NOMO-1 (cell line): ENCODE results near the gene ACIN1.

ENCODE experiments used
- DNase-seq, 2 experiments: peaks; one replicate each; lab custom pipeline; 2025; ENCODE audit not compliant: unreplicated experiment in 2 of 2; lab: John Stamatoyannopoulos, UW

ACIN1 gene, protein sequence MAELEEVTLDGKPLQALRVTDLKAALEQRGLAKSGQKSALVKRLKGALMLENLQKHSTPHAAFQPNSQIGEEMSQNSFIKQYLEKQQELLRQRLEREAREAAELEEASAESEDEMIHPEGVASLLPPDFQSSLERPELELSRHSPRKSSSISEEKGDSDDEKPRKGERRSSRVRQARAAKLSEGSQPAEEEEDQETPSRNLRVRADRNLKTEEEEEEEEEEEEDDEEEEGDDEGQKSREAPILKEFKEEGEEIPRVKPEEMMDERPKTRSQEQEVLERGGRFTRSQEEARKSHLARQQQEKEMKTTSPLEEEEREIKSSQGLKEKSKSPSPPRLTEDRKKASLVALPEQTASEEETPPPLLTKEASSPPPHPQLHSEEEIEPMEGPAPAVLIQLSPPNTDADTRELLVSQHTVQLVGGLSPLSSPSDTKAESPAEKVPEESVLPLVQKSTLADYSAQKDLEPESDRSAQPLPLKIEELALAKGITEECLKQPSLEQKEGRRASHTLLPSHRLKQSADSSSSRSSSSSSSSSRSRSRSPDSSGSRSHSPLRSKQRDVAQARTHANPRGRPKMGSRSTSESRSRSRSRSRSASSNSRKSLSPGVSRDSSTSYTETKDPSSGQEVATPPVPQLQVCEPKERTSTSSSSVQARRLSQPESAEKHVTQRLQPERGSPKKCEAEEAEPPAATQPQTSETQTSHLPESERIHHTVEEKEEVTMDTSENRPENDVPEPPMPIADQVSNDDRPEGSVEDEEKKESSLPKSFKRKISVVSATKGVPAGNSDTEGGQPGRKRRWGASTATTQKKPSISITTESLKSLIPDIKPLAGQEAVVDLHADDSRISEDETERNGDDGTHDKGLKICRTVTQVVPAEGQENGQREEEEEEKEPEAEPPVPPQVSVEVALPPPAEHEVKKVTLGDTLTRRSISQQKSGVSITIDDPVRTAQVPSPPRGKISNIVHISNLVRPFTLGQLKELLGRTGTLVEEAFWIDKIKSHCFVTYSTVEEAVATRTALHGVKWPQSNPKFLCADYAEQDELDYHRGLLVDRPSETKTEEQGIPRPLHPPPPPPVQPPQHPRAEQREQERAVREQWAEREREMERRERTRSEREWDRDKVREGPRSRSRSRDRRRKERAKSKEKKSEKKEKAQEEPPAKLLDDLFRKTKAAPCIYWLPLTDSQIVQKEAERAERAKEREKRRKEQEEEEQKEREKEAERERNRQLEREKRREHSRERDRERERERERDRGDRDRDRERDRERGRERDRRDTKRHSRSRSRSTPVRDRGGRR

DNA sequence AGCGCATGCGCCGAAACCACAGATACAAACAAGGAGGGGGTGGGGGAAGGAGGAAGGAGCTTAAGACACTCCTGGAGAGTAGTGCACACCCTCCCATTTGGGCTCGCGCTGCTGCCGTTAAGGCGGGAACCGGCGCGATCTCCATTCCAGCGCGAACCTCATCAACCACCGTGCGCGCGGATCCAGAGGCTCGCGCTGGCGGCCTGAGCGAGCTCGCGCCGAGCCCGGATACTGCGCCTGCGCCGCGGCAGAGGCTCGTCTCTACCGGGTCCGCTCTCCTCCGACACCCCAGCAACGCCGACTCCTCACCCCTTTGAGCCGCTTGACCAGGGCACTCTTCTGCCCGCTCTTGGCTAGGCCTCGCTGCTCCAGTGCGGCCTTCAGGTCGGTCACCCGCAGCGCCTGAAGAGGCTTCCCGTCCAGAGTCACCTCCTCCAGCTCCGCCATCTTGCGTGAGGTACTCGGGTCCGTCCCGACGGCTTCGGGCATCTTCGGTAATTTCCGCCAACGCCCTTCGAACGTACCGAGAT lies at the start of gene ACIN1:
ACIN1 (minus strand) TSS at position 471 of the 530 bp plus-strand sequence; CDS start at position 447, 24 bp downstream.
- no peak for DNase-seq

DNA sequence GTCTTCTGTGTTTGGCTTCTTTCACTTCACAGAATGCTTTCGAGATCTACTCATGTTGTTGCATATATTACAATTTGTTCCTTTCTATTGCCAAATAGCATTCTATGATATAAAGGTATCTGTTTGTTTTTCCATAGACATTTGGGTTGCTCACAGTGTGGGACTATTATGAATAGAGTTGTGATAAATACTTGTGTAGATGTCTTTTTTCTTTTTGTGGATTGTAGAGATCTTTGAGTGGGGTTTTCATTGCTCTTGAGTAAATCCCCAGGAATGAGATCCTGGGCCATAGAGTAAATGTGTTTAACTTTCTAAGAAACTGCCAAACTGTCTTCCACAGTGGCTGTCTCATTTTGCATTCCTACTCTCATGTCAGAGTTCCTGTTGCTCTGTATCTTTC lies 49.0 kb upstream of the ACIN1 start:
- no peak for DNase-seq

DNA sequence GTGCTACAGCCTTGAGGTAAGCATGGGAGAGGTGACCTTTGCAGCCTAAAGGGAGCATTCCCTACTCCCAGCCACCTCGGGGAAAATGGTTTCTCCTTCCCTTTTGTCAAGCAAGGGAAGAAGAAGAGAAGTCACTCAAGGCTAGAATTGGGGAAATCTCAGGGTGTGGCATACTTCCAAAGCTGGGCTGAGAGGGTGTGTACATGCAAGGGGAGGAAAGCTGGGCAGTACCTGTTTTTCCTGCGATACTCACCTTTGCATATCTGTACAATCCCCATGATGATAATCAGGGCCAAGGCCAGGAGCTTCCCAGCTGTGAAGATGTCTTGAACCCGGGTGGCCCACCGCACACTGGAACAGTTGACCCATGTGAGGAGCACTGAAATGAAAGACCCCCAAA lies 47.9 kb upstream of the ACIN1 start:
- no peak for DNase-seq

DNA sequence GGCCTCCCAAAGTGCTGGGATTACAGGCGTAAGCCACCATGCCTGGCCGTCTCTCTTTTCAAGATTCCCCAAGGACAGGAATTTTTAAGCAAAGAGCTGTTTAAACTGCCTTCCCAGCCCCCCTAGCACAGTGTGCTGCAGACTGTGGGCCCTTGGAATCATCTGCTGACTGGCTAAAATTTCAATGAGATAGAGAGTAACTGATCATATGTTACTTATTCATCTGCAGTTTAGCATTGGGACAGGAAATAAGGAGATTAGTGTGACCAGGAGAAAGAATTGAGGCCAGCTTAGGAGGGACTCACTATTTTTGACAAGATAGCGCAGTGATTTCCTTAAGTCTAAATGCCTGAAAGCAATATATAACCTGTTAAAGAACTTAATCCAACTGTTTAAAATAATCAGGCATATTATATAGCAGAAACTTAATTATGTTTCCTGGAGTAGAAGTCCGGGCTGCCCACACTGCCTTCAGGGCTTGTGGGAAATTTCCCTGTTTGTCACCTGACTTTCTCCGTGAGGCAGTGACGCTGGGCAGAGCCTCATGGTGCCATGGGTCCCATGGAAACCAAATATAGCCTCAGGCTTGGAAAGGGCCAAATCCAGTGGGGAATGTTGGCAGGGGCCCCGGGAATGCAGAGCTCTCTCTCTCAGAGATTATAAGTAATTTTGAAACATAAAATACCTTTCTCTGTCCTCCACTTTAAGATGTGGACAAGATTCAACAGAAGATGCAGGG lies 46.9 kb upstream of the ACIN1 start:
- DNase-seq, result no peak

DNA sequence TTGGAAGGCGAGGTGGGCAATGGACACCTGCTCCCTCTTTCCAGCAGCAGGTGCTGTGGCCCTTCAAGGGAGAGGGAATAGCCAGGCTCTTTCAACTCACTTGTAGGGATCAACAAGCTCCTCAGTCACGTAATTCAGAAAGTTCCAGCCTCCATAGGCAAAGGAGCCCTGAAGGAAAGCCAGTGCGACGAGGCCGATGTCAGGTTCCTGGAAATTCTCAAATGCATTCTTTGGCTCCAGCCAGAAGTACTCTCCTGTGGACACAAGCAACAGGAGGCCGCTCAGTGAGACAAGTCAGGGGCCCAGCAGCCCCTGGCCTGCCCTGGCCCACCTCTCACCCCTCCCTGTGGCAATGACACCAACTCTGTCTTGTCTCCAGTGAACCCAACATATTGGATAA lies 45.4 kb upstream of the ACIN1 start:
- no peak for DNase-seq

DNA sequence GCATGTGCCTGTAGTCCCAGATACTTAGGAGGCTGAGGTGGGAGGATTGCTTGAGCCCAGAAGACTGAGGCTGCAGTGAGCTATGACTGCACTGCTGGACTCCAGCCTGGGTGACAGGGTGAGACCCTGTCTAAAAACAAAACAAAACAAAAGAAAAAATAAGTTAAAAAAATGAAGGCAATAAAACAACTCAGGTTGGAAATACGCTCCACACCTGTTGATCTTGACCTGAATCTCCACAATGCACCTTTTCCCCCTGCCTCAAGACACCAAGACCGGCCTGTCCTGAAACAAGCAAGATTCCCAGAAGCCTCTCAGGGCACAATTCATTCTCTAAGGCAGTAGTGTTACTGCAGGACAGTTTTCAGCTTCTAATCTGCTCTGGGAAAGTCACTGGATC lies 44.9 kb upstream of the ACIN1 start:
- no peak for DNase-seq

DNA sequence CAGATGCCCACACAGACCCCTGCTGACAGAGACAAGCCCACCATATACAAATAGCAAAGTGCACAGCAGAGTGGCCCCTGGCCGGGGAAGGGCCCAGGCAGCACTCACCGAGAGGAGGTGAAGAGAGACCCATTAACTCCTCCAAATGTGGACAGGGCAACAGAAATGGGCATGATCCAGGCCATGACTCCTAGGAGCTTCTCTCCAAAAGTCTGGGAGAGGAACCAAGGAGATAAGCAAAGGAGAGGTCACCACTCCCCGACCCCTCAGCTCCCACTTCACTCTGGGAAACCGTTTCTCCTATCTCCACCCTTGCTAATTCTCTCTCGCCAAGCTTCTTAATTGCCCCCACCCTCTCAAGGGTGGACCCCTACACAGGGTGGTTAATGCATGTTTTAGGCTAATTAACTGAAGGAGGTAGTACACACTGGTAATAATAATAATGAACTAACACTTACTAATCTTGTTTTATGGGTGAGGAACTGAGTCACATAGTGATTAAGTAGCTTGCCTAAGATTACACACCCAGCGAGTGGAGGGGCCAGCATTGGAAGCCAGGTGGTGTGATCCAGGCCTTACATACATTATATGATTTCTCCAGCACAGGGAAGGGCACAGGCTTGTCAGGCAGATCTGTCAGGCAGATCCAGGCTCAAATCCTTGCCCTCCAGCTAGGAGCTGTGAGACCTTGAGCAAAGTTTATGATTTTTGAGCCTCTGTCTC lies 43.0 kb upstream of the ACIN1 start:
- no peak for DNase-seq

DNA sequence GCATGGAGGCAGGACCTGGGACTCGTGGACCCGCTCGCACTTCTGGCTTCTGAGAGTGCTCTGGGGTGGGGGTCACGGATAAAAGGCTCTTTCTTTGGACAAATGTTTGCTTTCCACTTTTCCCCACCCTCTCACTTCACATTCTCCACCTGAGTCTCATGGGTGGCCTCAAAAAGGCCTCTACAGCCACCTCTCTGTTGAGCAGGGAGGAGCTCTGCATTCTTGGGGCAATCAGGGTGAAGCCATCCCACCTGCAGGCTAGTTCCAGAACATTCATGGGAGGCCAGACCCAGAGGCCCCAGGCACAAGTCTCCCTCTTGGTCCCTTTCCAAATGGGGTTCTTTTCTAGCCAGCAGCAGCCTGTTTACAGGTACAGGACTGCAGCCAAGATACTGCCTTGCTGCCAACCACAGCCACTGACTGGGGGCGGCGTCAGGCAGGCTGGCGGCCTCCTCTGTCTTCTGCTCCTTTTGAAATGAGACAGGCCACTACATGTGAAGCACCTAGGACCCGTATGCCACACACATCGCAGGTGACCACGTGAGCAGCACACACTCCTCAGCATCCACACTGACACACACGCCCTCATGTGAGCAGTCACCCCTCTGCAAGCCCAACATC lies 42.4 kb upstream of the ACIN1 start:
- no peak for DNase-seq

DNA sequence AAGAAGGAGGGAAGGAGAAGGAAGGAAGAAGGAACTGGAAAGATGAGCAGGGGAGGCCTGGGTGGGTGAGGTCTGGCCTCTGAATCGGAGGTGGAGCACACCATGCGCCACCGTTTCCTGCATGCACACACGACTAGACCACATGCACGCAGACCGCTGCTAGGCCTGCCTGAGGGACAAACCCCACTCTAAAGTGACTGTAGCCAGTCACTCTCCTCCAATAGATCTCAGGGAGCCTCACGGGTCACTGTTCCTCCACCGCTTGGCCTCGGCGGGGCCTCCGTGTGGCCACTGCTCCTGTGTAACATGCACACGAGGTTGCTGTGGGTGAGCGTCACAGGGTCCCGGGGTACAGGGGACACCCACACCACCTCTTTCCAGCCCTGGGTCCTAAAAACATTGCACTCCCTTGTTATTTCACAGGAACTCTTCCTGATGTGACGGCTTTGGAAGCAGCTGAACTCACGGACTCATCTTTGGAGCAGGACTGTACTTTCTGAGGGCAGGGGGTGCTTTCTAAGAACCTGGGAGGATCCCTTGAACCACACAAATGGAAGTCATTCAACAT lies 41.7 kb upstream of the ACIN1 start:
- no peak for DNase-seq

DNA sequence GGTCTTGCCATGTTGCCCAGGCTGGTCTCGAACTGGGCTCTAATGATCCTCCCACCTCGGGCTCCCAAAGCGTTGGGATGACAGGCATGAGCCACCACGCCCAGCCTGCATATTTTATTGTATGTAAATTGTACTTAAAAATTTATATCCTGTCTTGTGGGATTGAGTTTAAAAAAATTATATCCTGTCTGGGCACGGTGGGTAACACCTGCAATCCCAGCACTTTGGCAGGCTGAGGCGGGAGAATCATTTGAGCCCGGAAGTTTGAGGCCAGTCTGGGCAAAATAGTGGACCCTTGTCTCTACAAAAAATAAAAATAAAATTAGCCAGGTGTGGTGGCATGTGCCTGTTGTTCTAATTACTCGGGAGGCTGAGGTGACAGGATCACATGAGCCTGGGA lies 38.0 kb upstream of the ACIN1 start:
- no peak for DNase-seq

DNA sequence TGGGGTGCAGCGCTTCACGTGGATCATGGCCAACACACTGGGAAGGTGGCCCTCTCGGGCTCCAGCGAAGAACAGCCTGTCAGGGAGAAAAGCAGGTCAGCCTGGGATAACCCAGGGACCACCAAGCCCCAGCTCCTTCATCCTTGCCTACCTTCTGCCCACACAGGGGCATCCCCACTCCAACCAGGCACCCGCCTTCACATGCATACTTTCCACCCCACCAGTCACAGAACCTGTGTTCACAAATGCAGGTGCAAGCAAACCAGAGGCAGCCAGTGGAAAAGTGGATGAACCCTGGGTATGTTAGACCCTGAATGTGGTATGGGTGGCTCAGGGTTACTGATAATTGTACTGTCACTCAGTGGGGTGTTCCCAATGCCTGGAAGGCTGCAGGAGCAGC lies 36.5 kb upstream of the ACIN1 start:
- no peak for DNase-seq

DNA sequence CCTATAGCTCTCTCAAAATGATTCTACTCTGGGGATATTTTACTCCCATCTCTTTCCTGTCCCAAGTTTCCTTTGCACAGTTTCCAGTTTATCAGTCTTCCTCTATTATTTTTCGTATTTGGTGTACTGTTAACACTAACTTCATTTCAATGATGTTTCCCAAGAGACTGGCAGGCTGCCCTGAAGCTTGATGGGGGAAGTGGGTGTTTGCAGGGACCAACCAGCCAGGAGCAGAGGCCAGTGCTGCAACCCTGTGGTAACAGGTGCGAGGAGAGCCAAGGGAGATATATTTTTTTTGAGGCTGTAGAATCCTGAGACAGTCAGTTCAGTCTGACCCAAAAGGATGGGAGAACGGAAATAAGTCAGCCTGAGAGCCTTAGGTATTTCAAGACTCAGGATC lies 35.9 kb upstream of the ACIN1 start:
- no peak for DNase-seq

DNA sequence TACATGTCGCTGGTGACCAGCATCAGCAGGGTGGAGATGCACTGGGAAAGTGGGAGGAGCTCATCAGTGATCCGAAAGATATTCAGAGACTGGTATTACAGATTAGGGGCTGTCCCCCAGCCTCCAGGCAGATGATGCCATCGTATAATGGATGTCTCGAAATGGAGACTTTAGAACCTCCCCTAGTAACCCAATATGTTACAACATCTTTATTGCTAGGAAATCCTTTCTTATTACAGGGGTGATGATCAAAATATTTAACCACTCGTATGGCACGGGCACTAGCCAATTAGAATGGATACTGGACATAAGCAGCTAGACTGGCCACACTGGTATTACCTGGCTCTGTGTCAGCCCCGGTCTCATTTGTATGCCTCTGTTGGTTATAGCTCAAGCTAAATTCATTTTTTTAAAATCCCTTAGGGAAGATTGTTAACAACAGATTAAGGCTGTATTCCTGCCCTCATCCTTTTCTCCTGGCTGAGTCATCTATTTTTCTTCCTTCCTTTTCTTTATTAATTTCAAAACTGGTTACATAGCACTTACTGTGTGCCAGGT lies 34.9 kb upstream of the ACIN1 start:
- DNase-seq, result no peak

DNA sequence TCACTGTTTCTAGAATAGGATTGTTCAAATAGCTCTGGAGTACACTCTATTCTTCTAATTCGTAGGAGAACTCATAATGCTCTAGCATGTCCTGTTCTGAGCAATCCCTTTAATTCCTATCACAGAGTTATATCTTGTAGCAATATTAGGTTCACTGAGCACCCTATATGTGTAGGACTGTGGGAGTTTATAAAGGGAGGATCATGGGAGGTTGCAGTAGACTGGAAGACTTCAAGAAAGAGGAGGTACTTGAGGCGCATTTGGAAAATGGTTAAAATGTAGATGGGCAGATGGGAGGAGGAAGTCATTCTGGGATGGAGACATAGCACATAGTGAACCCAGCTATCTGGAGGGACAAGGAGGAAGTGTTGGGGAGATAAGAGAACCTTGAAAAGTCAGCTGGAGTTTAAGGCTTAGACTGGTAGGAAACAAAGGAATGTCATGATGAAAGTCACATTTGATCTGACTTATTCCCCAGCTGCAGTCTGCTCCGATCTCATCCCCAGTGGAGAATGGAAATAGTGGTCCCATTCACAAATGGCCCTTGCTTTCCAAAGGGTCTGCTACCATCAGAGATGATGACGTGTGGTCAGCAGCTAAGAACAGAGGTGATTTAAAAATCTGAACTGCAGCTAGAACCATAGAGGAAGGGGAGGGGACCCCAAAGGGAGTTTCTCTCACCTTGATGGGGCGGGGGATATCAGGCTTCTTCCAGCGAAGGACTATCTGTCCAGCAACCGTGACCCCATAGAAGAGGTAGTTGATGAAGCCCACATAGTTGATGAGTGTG lies 34.2 kb upstream of the ACIN1 start:
- DNase-seq, result no peak

DNA sequence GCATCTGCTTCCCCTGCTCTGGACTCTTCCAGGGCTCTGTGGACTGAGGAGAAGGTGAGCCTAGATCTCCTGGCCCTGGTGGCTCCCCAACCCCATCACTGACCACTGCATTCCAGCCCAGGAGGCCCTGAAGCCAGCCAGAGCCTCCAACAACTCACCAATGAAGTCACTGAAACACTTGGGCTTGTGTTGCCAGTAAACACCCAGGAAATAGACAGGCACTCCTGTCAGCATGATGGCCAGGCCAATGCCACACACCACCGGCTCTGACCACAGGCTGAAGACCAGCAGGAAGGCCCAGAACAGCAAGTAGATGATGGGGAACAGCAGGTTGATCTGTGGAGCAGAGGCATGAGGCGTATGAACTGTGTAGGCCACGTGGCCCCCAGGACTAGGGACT lies 32.9 kb upstream of the ACIN1 start:
- DNase-seq, result no peak

DNA sequence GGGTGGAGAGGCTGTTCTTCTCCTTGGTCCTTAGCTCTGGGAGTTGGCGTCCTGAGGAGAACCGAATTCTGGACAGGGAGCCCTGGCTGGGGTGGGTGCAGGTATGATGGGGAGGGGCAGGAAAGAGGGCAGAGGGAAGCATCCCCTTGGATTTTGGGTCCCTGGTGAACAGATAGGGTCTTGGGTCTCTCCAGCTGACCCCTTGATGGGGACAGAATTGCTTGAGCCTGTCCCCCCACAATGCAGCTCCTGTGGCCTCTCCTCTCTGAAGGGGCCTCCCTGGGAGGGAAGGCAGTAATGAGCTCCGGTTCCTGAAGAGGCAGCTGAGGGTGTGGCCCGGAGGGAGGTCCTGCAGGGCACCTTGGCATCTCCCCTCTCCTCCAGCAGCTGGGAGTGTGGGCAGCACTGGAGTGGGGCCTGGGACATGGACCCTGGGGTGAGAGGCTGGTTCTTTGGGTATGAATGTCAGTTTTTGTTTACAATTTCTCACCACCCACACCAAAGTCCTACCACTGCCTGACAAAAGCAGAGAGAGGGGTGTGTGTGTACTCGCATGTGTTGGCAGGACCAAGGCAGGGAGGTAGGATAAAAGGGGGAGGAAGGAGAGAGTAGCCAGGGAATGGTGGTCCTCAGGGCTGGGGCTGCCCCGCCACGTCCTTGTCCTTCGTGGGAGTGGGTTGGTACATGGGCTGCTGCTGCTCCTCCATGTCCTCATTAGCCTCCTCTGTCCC lies 31.8 kb upstream of the ACIN1 start:
- no peak for DNase-seq

DNA sequence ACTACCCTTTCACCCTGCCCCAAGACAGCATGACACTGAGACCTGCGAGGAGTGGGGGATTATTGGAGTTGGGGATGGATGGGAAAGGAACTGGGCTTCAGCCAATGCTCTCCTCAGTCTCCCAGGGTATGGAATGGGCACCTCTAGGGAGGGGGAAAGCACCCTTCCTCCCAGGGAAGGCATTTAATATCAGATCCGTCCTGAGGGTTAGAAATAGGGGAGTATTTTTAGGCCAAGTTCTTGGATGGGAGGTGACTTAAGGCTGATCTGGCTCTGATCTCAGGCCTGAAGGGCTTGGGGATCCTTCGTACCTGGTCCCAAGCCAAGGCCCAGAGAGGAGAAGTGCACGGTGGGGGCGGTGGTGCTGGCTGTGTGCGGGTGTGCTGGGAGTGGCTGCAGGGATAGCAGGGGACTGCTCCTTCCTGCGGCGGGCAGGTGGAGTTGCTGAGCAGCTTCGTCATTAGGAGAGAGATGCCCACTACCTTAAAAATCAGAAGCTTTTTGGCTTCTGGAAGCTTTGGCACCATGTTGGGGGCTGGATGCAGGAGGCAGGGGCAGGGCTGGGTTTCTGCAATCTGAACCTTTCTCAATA lies 31.1 kb upstream of the ACIN1 start:
- no peak for DNase-seq
